Activated CD4-positive, alpha-beta T cell treated with anti-CD3 and anti-CD28 coated beads, Interleukin-2, amount 50 U/mL, for 4 hours (primary cell): ENCODE data around the gene PLEKHA1.

Source experiments
- DNase-seq, 2 experiments: peaks; one replicate each; pipeline ENCODE4 v3.0.0-alpha.2; 2020

The PLEKHA1 gene

DNA sequence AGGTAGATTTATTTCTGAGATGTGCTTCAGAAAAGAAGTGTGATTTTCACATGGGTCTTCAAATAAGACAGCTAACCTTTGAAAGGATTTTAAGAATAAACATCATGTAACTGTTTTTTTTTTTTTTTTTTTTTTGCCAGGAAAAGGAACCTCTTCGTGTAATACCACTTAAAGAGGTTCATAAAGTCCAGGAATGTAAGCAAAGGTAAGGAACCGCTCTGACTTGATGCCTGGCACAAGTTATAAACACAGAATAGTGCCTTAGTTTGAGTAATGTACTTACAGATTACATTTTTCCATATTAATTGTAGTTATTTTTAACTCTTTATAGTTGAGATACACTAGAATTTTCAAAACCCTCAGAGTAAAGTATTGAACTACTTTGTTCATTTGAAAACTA lies 49.6 kb downstream of the PLEKHA1 start:
- no peak for DNase-seq

DNA sequence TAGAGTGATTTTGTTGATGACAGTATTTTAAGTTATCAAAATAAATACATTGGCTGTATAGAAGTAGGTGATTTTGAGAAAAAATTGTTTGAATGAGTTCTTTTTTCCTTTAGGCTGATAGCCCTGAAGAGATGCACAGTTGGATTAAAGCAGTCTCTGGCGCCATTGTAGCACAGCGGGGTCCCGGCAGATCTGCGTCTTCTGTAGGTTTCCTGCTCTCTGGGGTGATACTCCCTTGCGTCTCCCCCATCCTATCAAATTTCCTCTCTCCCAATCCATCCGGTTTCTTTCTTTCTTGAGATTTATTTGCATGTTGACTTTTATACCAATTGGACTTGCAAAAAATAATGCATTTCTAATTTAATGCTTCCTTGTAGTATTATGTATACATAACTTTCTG lies 52.3 kb downstream of the PLEKHA1 start:
- no peak for DNase-seq

DNA sequence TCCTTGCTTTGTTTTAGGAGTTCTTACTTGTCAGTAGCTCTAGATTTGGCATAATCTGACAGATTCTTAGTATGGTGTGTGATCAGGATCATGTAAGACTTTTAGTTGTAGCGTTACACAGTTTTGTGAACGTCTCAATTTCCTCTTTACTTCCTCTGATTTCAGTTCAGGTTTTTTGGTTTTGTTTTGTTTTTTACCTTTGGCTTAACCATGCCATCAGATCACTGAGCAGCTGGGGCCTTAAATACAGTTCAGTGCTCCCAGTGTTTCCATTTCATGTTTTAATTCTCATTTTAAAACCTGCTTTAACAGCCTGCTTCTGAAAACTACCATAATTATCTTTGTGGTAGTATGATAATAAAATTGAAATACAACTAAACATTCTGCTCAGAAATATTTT lies 52.8 kb downstream of the PLEKHA1 start:
- DNase-seq, result no peak

DNA sequence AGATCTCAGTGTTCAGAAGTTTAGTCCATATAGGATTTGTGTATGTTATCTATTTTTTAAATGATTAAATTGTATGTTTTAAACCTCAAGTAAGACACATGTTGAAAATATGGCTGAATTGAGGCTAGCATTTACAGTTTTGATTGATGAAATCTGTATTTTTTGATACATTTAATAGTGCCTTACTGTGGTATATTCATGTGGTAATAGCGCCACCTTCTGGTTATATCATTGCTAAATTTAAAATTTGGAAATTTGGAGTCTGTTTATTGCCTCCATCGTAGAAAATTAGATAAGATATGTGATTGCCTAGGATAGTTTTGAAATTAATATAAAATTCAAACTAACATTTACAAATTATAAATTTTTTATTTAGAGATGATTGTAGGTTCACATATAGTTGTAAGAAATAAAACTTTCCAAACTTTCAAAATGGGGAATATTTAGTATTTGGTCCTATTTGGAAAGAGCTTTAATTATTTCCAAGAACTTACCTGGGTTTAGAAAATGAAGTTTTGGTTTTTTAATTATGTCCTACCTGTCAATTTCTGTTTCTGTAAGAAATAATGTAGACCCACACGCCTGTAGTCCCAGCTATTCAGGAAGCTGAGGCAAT lies 60.8 kb downstream of the PLEKHA1 start:
- DNase-seq, result no peak

DNA sequence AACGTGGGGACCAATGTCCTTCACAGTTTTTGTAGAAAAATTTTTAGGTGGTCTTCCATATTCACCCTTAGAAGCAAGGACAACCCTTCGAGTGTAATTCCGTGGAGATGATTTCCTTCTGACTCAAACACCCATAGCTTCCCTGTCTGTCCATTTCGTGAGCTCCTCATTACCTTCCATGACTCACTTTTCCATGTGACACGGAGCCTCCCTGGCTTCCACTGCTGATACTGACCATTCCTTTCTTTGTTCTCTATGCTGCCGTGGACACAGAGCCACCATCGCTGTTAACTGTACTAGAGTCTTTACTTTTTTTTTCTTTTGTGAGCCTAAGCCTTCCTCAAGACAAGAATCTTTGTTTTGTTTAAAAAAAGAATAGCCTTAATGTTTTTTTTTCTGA lies 67.5 kb downstream of the PLEKHA1 start:
- DNase-seq, result no peak

DNA sequence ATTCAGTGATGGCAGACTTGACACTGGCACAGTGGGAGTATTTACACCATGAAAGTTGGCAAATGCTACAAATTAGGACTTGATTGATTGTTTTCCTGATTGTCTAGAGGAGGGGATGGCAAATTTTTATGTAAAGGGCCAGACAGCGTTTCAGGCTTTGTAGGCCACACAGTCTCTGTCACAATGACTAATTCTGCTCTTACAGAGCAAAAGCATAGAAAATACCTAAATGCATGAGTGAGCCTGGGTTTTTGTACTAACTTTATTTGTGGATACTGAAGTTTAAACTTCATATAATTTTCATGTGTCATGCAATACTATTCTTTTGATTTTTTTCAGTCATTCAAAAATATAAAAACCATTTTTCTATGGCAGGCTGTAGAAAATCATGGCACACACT lies 71.0 kb downstream of the PLEKHA1 start:
- no peak for DNase-seq

DNA sequence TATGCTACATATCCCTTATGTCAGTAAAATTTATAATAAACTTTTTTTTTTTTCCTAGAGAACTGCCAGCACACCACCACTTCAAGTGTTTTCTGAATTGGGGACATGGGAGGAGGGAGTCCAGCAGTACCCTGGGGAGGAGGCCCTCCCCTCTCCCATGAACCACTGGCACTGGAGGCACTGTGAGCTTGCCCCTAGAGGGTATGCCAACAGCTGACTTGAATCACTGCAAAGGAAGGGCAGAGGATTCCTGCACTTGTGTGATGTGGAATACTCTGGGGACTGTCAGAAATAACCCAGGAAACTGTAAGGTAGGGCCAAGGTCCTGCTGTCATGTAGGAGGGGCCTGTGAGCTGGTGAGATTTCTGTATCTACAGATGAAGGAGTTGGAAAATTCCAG lies 71.4 kb downstream of the PLEKHA1 start:
- no peak for DNase-seq

DNA sequence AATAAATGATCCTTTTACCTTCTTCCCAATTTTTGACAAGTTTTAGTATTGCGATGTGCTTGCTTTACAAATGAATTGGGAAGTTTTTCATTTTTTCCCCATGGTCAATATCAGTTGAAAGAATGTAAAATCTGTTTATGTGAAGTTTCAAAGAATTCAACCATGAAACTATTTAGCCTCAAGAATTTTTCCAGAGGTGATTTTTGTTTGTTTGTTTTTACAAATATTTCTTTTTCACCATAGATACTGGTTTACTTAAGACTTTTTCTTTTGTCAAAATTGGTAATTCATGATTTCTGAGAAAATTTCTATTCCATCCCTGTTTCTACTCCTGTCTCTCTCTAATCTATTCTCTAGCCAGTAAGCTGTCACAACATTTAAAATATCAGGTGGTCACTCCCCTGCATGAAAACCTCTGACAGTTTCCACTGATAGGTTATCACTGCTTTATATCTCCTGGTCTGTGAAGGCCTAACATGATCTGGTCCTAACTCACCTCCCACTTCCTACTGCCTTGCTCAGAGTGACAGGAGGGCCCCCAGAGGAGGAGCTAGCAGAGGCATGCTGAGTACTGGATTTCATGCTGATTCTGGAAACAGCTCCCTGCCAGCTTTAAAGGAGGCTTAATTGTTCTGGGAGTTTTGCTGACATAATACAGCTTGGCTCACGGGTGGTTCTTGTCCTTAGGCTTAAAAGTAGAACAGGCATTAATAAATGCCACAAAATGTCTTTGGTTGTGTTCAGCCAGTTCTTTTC lies 72.3 kb downstream of the PLEKHA1 start:
- no peak for DNase-seq

DNA sequence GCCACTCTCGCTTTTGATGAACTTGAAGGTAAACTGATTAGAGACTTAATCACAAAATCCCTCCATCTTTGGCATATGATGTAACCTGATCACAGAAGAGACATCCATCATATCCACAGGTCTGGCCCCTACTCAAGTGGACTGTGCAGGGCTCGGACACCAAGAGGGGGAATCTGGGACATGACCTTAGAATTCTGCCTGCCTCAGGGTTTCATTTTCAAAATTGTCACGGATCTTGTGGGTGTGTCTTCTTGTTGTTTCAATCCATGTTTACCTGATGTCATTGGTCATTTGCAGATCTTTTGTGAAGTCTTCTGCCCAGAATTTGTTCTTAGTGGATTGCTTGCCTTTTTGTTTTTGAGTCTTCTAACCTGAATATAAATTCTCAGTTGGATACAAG lies 74.1 kb downstream of the PLEKHA1 start:
- DNase-seq, result no peak

DNA sequence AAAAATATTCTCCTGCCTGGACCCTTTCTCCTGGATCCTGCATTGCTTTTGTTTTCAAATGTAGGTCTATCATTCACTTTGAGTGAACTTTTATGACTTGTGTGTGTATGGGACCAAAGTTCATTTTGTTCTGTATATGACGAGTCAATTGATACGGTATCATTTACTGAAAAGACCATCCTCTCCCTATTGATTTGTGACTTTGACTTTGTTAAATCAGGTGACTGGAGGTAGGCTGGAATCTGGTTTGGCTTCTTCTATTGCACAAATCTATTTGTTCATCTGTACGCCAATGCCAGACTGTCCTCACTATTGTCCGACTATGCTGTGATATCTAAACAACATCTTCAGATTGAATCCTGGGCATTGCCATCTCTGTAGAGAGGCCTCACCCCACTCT lies 74.6 kb downstream of the PLEKHA1 start:
- DNase-seq, result no peak

DNA sequence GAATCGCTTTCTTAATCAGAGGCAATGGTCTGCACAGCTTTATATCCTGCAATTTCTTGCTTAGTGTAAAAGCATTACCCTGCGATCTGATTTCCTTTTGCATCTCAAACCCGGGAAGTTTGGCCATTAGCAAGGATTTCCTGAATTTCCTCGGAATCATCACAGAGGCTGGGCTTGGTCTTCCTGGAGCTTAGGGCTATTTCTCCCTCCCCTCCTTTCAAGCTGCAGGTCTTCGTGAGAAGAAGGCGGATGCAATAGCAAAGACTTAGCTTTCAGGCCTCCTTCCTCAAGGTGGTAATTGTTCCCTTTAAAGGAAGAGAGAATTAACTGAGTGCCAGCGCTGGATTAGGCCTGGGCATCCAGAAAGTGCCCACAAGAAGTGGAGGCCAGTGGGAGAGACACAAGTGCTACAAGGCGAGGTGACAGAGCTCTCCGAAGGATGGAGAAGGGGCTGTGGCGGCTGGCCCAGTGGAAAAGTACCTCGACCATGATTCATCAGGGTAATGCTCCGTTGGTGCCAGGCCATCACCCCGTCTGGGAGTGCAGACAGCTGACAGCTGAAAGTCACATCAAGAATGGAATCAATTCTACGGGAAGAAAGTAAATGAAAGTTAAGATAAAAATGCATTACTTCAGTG lies 76.0 kb downstream of the PLEKHA1 start:
- no peak for DNase-seq

DNA sequence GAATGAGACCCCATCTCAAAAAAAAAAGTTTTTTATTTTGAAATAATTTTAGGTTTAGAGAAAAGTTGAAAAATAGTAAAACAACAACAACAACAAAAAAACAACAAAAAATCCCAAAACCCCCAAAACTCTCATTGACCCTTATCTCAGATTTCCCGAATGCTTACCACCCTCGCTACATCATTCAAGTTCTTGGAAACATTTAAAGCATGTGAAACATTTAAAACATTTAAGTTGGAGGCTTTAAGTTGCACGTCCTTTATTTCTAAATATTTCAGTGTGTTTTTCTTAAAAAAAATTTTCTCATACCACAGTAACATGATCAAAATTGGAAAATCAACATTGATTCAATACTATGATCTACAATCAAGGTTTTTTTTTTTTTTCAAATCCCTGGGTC lies 79.6 kb downstream of the PLEKHA1 start:
- no peak for DNase-seq

DNA sequence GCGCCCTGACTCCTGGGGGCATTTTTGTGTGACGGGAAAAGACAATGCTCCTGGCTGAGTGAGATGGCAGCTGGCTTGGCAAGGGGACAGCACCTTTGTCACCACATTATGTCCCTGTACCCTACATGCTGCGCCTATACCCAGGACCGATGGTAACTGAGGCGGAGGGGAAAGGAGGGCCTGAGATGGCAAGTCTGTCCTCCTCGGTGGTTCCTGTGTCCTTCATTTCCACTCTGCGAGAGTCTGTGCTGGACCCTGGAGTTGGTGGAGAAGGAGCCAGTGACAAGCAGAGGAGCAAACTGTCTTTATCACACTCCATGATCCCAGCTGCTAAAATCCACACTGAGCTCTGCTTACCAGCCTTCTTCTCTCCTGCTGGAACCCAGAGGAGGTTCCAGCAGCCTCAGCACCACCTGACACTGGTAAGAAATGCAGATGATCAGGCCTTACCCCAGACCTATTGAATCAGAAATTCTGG lies 80.1 kb downstream of the PLEKHA1 start, which contains the start of gene ARMS2:
ARMS2 (plus strand) TSS at position 51 of the 478 bp plus-strand sequence; CDS start at position 126, 75 bp downstream.
- no peak for DNase-seq

DNA sequence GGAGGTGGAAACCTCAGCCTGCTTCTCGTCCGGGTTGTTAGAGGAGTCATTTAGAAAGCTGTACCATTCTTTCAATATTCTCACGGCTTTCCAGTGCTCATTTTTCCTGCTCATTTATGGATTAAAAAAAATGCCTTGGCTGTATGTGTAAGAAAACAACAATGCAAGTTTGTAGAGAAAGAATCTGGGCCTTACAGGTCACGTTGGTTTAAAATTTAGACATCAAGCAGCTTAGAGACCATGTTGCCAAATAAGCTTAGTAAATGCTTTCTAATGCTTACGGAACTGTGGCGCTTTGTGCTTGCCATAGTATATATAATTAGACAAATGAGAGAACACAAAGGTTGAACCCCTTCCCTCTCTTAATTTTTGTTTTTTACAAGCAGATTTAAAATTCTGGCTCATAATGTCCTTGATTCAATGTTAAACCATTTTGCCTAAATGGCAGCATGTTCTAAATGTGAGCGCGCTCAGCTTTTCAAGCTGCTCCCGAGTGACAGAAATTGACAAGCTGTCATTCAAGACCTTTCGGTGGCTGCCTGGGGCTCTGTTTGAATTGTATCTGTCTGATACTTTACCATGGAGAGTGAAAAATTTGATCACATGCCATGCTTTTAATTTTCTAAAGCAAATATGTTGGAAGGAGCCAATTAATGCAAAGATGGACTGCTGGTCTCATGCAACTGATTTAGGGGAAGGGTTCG lies 81.0 kb downstream of the PLEKHA1 start:
- no peak for DNase-seq

DNA sequence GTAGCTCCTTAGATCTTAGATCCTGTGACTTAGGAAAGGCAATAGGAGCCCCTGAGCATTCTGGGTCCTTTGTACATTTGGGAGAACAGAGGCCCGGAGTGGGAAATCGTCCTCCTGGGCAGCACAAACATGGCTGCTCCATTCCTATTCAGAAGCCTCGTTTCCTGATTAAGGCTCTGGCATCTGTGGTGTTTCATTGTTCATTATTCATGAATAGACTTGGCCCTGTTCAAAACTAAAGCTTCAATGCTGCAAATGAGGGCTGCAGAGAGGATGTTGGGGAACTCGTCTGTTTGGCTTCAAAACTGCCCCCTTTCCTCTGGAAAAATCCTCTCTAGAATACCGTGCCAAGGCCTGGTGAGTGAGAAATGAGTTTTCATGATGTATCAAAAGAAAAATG lies 83.4 kb downstream of the PLEKHA1 start:
- DNase-seq, result no peak

DNA sequence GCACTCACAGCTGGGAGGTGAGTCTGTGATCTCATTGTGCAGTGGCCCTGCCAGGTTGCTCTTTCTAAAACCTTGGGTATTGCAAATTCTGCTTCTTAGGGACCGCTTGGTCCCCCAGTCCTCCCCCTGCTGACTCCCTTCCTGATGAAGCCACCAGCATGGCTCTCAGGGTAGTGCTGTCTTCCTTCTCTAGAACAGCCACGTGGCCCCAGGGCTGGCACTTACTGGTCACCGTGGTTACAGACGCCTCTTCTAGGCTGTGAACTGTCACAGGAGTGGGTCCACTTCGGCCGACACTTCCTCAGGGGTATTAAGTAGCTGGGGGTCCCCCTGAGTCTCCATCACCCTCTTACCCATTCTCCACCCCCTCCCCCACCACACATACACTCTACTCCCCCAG lies 84.2 kb downstream of the PLEKHA1 start:
- DNase-seq, result no peak

DNA sequence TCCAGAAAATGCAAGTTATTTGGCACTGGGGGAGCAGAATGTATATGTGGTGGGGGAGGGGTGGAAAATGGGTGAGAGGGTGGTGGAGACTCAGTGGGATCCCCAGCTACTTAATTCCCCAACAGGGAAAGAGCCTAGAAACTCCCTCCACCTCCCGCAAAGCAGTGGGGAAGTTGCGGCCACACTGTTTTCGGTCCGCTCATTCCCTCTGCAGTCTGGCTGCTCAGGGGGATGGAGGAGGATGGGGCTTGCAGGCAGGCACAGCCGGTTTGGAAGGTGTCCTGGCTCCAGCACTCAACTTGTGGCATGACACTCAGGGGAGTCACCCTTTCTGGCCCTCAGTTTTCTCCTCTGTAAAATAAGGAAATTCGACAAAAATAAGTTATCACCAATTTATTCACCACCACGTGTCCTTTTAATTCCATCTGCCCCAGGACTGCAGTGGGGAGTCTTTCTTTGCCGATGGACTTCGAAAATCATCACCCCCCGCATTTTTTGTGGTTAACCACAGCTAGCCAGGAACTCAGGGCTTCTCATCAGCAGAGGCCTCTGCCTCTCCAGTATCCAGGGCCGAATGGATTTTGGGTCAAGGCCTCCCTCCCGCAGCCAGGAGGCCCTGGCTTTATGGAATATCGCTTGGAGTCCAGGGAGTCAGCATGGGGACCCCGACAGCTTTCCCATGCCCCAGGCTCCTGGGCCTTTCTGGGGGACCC lies 85.2 kb downstream of the PLEKHA1 start:
- no peak for DNase-seq

DNA sequence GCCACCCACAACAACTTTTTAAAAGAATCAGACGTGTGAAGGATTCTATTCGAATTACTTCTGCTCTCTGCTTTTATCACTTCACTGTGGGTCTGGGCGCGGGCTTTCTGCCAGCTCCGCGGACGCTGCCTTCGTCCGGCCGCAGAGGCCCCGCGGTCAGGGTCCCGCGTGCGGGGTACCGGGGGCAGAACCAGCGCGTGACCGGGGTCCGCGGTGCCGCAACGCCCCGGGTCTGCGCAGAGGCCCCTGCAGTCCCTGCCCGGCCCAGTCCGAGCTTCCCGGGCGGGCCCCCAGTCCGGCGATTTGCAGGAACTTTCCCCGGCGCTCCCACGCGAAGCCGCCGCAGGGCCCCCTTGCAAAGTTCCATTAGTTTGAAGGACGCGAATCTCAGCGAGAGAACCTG lies 86.4 kb downstream of the PLEKHA1 start:
- DNase-seq, result no peak

DNA sequence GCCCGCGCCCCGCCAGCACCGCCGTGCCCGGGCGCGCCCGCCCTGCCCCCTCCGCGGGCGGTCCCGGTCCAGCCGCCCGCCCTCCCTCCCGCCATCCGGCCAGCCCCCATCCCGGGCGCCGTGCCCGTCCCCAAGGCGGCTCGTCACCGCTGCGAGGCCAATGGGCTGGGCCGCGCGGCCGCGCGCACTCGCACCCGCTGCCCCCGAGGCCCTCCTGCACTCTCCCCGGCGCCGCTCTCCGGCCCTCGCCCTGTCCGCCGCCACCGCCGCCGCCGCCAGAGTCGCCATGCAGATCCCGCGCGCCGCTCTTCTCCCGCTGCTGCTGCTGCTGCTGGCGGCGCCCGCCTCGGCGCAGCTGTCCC lies 86.8 kb downstream of the PLEKHA1 start, which contains the start of gene HTRA1:
HTRA1 (plus strand) TSS at position 187 of the 362 bp plus-strand sequence; CDS start at position 287, 100 bp downstream.
- DNase-seq, result no peak

DNA sequence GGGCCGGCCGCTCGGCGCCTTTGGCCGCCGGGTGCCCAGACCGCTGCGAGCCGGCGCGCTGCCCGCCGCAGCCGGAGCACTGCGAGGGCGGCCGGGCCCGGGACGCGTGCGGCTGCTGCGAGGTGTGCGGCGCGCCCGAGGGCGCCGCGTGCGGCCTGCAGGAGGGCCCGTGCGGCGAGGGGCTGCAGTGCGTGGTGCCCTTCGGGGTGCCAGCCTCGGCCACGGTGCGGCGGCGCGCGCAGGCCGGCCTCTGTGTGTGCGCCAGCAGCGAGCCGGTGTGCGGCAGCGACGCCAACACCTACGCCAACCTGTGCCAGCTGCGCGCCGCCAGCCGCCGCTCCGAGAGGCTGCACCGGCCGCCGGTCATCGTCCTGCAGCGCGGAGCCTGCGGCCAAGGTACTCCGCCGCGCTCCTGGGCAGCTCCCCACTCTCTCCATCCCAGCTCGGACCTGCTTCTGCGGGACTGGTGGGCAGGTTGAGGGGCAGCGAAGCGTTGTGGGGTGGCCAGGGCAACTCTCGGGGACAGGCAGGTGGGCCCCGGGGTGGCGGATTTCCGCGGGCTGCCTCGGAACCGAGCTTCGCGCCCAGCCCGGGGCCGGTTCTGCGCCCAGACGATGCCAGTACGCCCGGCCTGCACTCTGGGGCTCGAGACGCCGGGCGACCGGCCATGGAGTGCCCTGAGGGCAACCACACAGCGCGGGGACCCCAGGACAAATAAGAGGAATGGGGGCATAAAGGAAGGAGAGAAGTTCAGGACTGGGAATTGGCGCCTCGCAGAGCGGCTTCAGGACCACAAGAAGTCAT lies 87.4 kb downstream of the PLEKHA1 start:
- DNase-seq, result no peak

DNA sequence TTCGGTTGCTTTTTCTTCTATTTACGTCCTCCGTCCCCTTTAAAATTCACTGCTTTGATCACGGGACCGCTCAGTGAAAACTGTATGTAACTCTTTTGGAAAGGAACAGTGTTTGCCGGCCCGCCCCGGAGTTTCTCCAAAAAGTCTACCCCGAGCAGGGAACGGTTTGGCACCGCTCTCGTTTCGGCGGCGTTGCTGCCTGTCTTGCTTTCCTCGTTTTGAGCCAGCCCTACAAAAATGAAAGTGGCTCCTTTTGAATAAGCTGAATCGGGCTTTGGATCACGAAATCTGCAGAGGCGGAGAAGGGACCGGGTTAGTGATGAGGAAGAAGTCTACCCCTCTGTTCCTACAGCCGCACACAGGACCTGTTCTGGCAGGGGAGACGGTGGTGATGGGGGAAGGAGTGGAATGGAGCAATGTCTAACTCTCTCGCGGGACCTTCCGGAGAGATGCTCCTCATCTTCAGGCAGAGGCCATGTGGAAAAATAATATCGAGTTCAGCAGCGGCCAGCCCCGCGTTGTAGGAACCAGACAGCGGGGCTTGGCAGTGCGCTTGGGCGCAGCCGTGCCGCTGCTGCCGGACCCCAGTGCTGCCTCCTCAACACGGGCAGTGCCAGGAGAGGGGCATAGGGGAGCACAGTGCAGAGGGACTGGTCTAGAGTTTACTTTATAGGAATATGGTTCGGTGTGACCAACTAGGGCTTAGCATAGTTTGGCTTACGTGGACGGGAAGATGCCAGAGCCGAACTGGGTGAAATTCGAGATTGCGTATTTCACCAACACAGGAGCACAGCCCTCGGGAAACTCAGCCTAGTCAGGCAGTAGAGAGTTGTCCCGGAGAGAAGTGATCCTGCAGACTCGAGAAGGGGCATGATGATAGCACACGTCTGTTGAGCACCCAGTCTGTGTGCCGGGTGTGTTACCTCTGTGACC lies 88.3 kb downstream of the PLEKHA1 start:
- DNase-seq, result no peak
